HCT116 (cell line): ENCODE measurements around the gene MAN2C1. TPM values are rescaled to one million over a fixed set of nuclear protein-coding genes. Genes with fewer than 3 reads are reported as not detected.

ENCODE experiments used
- ATAC-seq: fragments of 200-7000 bp; cut with Tn5 transposase; 2 replicates; pipeline ENCODE4 v1.9.1; 2020; ENCODE audit warnings: mild to moderate bottlenecking, moderate library complexity
- BruUV-seq: library from RNA; stranded (reverse); fragments of 400-500 nt; replicated peaks from 2 replicates; lab custom pipeline; 2021; lab: Mats Ljungman, UMichigan
- CTCF ChIA-PET: fragments of 300-600 bp; sonication (Branson Sonifier 250); formaldehyde crosslinking; loops from one replicate; lab custom pipeline; 2021; ENCODE audit warnings: antibody characterized with exemption; lab: Charles Lee
- POLR2A ChIA-PET: fragments of 300-600, 350-600 bp; sonication (Branson Sonifier 250); formaldehyde crosslinking; loops from one replicate; lab custom pipeline; 2021; ENCODE audit warnings: antibody characterized with exemption; lab: Charles Lee
- RAD21 ChIA-PET, 2 experiments: fragments of 300-600 bp; sonication (Branson Sonifier 250); formaldehyde crosslinking; loops; one replicate each; lab custom pipeline; 2023; ENCODE audit warnings: low total read pairs in 2 of 2; ENCODE audit not compliant: uncharacterized antibody in 2 of 2, unreplicated experiment in 2 of 2, low non-redundant PET in 1 of 2; lab: Charles Lee
- DNase-seq: peaks from one replicate; pipeline ENCODE4 v3.0.0-alpha.2; 2010; ENCODE audit warnings: low read depth, low spot score
- H2AFZ ChIP-seq: fragments of 200-600 bp; shearing (Covaris generic), sonication (generic); 2 replicates; pipeline ENCODE4 v1.6.1; 2017; ENCODE audit warnings: low read depth, mixed run types, mixed read lengths, antibody characterized with exemption, low read length; ENCODE audit not compliant: poor library complexity, severe bottlenecking
- H3K27ac ChIP-seq: 2 replicates; pipeline ENCODE4 v1.5.1; 2012; ENCODE audit warnings: low read depth, low read length
- H3K27me3 ChIP-seq: fragments of 200-600 bp; sonication (generic); 2 replicates; pipeline ENCODE4 v1.6.1; 2016; ENCODE audit warnings: mixed run types, low read length, mixed read lengths; ENCODE audit not compliant: insufficient read depth
- H3K36me3 ChIP-seq, 2 experiments: fragments of 200-500 bp in 1 of 2; fragments of 200-600 bp in 1 of 2; sonication (Bioruptor generic) in 1 of 2; sonication (generic) in 1 of 2; 2 replicates each; pipeline versions ENCODE4 v1.5.1 to v1.6.1; 2014 to 2016; ENCODE audit warnings: low read length in 2 of 2, inconsistent platforms in 1 of 2, mixed read lengths in 1 of 2, mixed run types in 1 of 2; ENCODE audit not compliant: insufficient read depth in 2 of 2, control insufficient read depth in 1 of 2
- H3K4me1 ChIP-seq, 2 experiments: fragments of 200-600 bp in 1 of 2; sonication (generic) in 1 of 2; 2 replicates each; pipeline versions ENCODE4 v1.5.1 to v1.6.1; 2012 to 2017; ENCODE audit warnings: low read length in 2 of 2, inconsistent platforms in 1 of 2, mild to moderate bottlenecking in 1 of 2, mixed read lengths in 1 of 2, mixed run types in 1 of 2, moderate library complexity in 1 of 2; ENCODE audit not compliant: insufficient read depth in 2 of 2, control insufficient read depth in 1 of 2
- H3K4me2 ChIP-seq: fragments of 200-600 bp; sonication (generic); 2 replicates; pipeline ENCODE4 v1.6.1; 2017; ENCODE audit warnings: mixed run types, low read length, mixed read lengths
- H3K4me3 ChIP-seq, 2 experiments: fragments of 200-600 bp in 1 of 2; sonication (generic) in 1 of 2; replicated peaks in 1 of 2; 2 replicates each; pipeline ENCODE4 v1.5.1; 2011 to 2016; ENCODE audit warnings: low read length in 2 of 2, control low read depth in 1 of 2, low read depth in 1 of 2, mild to moderate bottlenecking in 1 of 2, mixed read lengths in 1 of 2, mixed run types in 1 of 2
- H3K79me2 ChIP-seq: fragments of 200-600 bp; sonication (generic); 2 replicates; pipeline ENCODE4 v1.6.1; 2017; ENCODE audit warnings: mild to moderate bottlenecking, mixed run types, low read length, moderate library complexity, mixed read lengths; ENCODE audit not compliant: insufficient read depth
- H3K9ac ChIP-seq: fragments of 200-600 bp; sonication (generic); 2 replicates; pipeline ENCODE4 v1.6.1; 2016; ENCODE audit warnings: low read length, mixed read lengths
- H3K9me2 ChIP-seq: fragments of 200-600 bp; sonication (generic), shearing (Covaris generic); 2 replicates; pipeline ENCODE4 v1.6.1; 2017; ENCODE audit warnings: mixed run types, mild to moderate bottlenecking, moderate library complexity; ENCODE audit not compliant: insufficient read depth
- H3K9me3 ChIP-seq, 2 experiments: fragments of 200-500 bp in 1 of 2; fragments of 200-600 bp in 1 of 2; sonication (Bioruptor generic) in 1 of 2; sonication (generic) in 1 of 2; 2 replicates each; pipeline ENCODE4 v1.6.1; 2014 to 2017; ENCODE audit warnings: low read length in 2 of 2, mixed read lengths in 2 of 2, inconsistent platforms in 1 of 2, low read depth in 1 of 2, mild to moderate bottlenecking in 1 of 2, mixed run types in 1 of 2, moderate library complexity in 1 of 2; ENCODE audit not compliant: control insufficient read depth in 1 of 2, insufficient read depth in 1 of 2
- H4K20me1 ChIP-seq: fragments of 200-600 bp; sonication (generic), shearing (Covaris generic); 2 replicates; pipeline ENCODE4 v1.6.1; 2017; ENCODE audit warnings: mixed run types, mild to moderate bottlenecking, moderate library complexity; ENCODE audit not compliant: insufficient read depth
- CBX3 ChIP-seq: IDR thresholded peaks from 2 replicates; pipeline ENCODE4 v1.6.1; 2012; ENCODE audit warnings: low read depth
- EZH2phosphoT487 ChIP-seq: fragments of 200-600 bp; IDR thresholded peaks from 2 replicates; pipeline ENCODE4 v1.6.1; 2018; ENCODE audit warnings: antibody characterized with exemption, borderline replicate concordance
- SIN3A ChIP-seq: IDR thresholded peaks from 2 replicates; pipeline ENCODE4 v1.6.1; 2012; ENCODE audit warnings: low read depth
- TCF7L2 ChIP-seq: IDR thresholded peaks from 2 replicates; pipeline ENCODE4 v1.7.0; 2011; ENCODE audit warnings: borderline replicate concordance, inconsistent platforms; ENCODE audit not compliant: insufficient read depth, insufficient read length; ENCODE audit errors: extremely low read depth
- intact Hi-C: fragments of 100-400 bp; cut with micrococcal nuclease; formaldehyde crosslinking; loops from 2 replicates; pipeline ENCODE4 v1.10.0; 2022
- total RNA-seq: library from RNA; stranded (reverse); gene quantifications from one replicate; pipeline ENCODE4 v1.2.1, GENCODE V29; 2021; ENCODE audit not compliant: unreplicated experiment
- TF ChIP-seq, protein P1 (sequence below): IDR thresholded peaks from 2 replicates; pipeline ENCODE4 v1.6.1; 2011; ENCODE audit warnings: mild to moderate bottlenecking, low read length, moderate library complexity; ENCODE audit not compliant: insufficient replicate concordance; ENCODE audit errors: extremely low read depth
- TF ChIP-seq, protein P2 (sequence below), 3 experiments: fragments of 200-600 bp in 1 of 3; sonication (generic) in 1 of 3; IDR thresholded peaks in 2 of 3; conservative IDR thresholded peaks in 1 of 3; 2 replicates each; pipeline ENCODE4 v1.5.1; 2012 to 2017; ENCODE audit warnings: low read depth in 2 of 3, low read length in 2 of 3, antibody characterized with exemption in 1 of 3, borderline replicate concordance in 1 of 3, control low read depth in 1 of 3, mild to moderate bottlenecking in 1 of 3, mixed read lengths in 1 of 3, mixed run types in 1 of 3, moderate library complexity in 1 of 3; ENCODE audit not compliant: insufficient read depth in 1 of 3
- TF ChIP-seq, protein P3 (sequence below): IDR thresholded peaks from 2 replicates; pipeline ENCODE4 v1.6.1; 2012

Gene MAN2C1
- total RNA-seq, 1 experiment from 2014 or later = 118 TPM

DNA sequence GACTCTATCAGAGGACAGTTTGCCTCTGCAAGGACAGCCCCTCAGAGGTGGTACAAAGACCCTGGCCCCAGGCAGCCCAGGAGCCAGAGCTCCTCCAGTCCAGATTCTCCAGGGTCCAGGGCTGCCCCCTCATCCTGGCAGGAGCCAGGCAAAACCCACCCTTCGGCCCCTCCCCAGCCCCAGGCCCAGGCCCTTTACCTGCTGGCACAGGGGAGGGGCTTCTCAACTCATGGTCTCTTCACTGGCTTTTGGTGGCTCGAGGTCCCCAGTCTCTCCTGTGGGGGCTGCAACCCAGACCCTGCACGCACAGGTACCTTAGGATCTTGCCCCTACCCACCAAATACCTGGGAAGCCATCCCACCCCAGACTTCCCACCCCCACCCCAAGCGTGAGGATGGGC is 13.0 kb downstream of the MAN2C1 start:
- Histone ChIP-seq H3K36me3 (peaks cover 2 to 8% of the 10 kb centered on the region in 2 experiments; a peak in 3 of 4 replicates), H3K79me2 (no peaks in the 10 kb centered on the region), H3K27me3 (no peaks in the 10 kb centered on the region), H3K9me2 (no peaks in the 10 kb centered on the region), H4K20me1 (no peaks in the 10 kb centered on the region), H3K27ac (no peak overlapping the region), H2AFZ (no peak overlapping the region), H3K9me3 (no peaks in the 10 kb centered on the region), H3K9ac (no peak overlapping the region), H3K4me3 (no peak overlapping the region), H3K4me1 (no peaks in the 10 kb centered on the region), H3K4me2 (no peak overlapping the region)
- no peak for ATAC-seq
- ChIA-PET POLR2A (no interaction called here), RAD21 (no interaction called here), CTCF (no interaction called here)
- TF ChIP-seq, protein P1, sequence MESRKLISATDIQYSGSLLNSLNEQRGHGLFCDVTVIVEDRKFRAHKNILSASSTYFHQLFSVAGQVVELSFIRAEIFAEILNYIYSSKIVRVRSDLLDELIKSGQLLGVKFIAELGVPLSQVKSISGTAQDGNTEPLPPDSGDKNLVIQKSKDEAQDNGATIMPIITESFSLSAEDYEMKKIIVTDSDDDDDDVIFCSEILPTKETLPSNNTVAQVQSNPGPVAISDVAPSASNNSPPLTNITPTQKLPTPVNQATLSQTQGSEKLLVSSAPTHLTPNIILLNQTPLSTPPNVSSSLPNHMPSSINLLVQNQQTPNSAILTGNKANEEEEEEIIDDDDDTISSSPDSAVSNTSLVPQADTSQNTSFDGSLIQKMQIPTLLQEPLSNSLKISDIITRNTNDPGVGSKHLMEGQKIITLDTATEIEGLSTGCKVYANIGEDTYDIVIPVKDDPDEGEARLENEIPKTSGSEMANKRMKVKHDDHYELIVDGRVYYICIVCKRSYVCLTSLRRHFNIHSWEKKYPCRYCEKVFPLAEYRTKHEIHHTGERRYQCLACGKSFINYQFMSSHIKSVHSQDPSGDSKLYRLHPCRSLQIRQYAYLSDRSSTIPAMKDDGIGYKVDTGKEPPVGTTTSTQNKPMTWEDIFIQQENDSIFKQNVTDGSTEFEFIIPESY = no peak
- TF ChIP-seq EZH2phosphoT487 (no peak), SIN3A (no peak), CBX3 (no peak), TCF7L2 (no peak)
- TF ChIP-seq, protein P2, sequence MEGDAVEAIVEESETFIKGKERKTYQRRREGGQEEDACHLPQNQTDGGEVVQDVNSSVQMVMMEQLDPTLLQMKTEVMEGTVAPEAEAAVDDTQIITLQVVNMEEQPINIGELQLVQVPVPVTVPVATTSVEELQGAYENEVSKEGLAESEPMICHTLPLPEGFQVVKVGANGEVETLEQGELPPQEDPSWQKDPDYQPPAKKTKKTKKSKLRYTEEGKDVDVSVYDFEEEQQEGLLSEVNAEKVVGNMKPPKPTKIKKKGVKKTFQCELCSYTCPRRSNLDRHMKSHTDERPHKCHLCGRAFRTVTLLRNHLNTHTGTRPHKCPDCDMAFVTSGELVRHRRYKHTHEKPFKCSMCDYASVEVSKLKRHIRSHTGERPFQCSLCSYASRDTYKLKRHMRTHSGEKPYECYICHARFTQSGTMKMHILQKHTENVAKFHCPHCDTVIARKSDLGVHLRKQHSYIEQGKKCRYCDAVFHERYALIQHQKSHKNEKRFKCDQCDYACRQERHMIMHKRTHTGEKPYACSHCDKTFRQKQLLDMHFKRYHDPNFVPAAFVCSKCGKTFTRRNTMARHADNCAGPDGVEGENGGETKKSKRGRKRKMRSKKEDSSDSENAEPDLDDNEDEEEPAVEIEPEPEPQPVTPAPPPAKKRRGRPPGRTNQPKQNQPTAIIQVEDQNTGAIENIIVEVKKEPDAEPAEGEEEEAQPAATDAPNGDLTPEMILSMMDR (IDR thresholded peaks at IDR 0.05 in 2 of 3, conservative IDR thresholded peaks at IDR 0.05 in 1 of 3; ENCODE audit: borderline replicate concordance in 1 of 3, insufficient read depth in 1 of 3, low read depth in 2 of 3, low read length in 2 of 3) = no peak
- TF ChIP-seq, protein P3, sequence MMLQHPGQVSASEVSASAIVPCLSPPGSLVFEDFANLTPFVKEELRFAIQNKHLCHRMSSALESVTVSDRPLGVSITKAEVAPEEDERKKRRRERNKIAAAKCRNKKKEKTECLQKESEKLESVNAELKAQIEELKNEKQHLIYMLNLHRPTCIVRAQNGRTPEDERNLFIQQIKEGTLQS = no peak
- BruUV-seq = no TSS peak
- no peak for DNase-seq
- intact Hi-C loops = no loop called here
